GM10248 (cell line): Measurements from ENCODE around the gene UBLCP1.
"Not testable (repeated sequence)": the region's sequence is repeated elsewhere in the genome, so short reads cannot be mapped to it uniquely, and the experiment has no call there.

Experiments
- CTCF ChIA-PET: fragments of 300-600 bp; sonication (Branson Sonifier 250); formaldehyde crosslinking; extraction: SDS; loops from one replicate; lab custom pipeline; 2021; ENCODE audit warnings: antibody characterized with exemption; lab: Yijun Ruan, JAX
- POLR2A ChIA-PET: fragments of 350-650 bp; sonication (Branson Sonifier 250); formaldehyde crosslinking; extraction: SDS; loops from one replicate; lab custom pipeline; 2020; ENCODE audit warnings: antibody characterized with exemption; lab: Yijun Ruan, JAX
- DNase-seq: peaks from one replicate; pipeline ENCODE4 v3.0.0; 2012; ENCODE audit errors: extremely low spot score
- CTCF ChIP-seq: IDR thresholded peaks from 2 replicates; pipeline ENCODE4 v1.5.1; 2012; ENCODE audit warnings: mild to moderate bottlenecking, low read depth; ENCODE audit errors: extremely low read depth, missing control alignments, control extremely low read depth

Gene UBLCP1

GRCh38 chr5:159231167-159231566 lies 31.9 kb upstream of the UBLCP1 start:
- CTCF ChIA-PET, result interaction anchor here (0.7 to 1.9 kb wide), 4 partner anchors 10 to 17 kb away, joined by 3 to 4 read pairs (median 4); no protein-coding TSS in a partner anchor
- no peak for TF ChIP-seq CTCF
- POLR2A ChIA-PET, result no interaction called here
- no peak for DNase-seq

- POLR2A ChIA-PET, DNase-seq: not testable (repeated sequence)
- CTCF ChIA-PET, result interaction anchor here (1.3 to 1.9 kb wide), 2 partner anchors 9 to 79 kb away, joined by 3 to 5 read pairs; no protein-coding TSS in a partner anchor
Measured at GRCh38 chr5:159235871-159236520, 27.1 kb upstream of the UBLCP1 start.

DNA sequence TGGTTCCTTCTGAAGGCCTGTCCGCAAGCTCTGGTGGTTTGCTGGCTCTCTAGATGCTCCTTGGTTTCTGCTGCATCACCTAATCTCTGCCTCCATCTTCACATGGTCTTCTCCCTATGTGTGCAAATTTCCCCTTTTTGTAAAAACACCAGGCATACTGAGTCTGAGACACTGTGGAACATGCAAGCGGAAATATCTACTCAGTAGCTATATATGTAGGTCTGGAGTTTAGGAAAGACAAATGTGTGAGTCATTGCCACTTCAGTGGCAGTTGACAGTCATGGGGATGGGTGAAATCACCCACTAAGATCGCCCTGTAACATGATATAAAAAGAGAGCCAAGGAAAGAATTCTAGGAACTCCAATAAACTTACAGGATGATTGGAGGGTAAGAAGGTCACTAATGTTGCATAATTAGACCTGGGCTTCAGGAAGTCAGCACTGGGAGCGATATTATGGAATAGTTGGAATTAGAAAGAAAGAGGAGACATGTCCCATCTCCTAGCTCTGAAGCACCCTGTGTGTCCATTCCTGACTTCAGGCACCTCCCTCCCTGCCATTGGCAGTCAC lies 22.7 kb upstream of the UBLCP1 start:
- DNase-seq, result no peak
- ChIA-PET CTCF (no interaction called here), POLR2A (no interaction called here)
- no peak for TF ChIP-seq CTCF

DNA sequence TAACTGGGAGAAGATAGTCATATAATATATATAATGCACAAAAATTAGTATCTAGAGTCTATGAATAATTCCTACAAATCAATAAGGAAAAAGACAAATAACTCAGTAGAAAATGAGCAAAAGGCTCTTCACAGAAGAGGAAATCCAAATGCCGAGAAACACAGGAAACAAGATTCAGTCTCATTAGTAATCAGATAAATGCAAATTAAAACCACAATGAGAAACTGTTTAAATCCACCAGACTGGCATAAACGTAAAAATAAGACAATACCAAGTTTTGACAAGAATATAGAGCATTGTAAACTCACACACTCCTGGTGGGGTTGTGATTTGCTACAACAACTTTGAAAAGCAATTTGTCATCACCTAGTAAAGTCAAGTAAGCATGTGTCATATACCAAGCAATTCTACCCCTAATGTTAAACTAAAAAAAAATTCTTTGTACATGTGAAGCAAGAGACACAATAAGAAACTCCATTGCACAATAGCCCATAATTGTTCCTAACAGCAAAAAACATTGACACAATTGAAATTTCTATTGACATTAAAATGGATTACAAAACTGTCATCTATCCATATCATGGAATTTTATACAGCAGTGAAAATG lies 21.0 kb upstream of the UBLCP1 start:
- TF ChIP-seq CTCF, result no peak
- CTCF ChIA-PET, result interaction anchor here (0.9 kb wide), 2 partner anchors 11 to 85 kb away, joined by 4 read pairs; no protein-coding TSS in a partner anchor
- POLR2A ChIA-PET, result no interaction called here
- no peak for DNase-seq

DNA sequence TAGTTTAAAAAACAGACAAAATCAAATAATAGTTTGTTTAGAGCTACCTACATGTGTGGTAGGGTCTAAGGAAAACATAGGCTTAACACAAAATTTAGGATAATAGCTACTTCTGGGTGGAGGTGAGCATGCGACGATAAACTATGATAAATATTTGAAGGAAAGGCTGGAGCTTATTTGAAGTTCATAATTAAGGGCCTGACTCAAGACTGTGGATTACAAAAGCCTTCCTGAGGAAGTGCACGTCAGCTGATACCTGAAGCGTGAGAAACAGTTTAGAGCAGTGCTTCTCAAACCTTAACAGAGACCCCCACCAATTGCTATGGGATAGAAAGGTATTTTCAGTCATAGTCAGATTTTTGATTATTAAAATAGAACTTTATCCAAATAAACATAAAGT lies 20.4 kb upstream of the UBLCP1 start:
- ChIA-PET CTCF (interaction anchor here (0.9 to 1.2 kb wide), 4 partner anchors 11 to 86 kb away, joined by 3 to 4 read pairs (median 4); no protein-coding TSS in a partner anchor), POLR2A (no interaction called here)
- TF ChIP-seq CTCF, result no peak
- no peak for DNase-seq

DNA sequence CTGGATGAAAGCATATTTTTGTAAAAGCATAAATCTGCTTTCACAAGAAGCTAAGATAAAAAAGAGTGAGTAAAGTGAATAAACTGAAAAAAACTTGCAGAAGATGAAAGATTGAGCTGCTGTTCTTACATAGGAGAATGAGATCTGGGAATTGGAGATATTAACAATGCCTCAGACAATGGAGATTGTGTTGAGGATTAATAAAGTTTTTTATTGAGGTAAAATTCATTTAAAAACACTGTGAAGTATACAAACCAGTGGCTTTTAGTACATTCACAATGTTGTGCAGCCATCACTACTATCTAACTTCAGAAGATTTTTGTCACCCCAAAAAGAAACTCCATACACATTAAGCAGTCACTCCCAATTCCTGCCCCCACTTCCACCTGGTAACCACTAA lies 19.7 kb upstream of the UBLCP1 start:
- ChIA-PET POLR2A (no interaction called here), CTCF (interaction anchor here (0.9 to 1.2 kb wide), 2 partner anchors 22 to 70 kb away, joined by 3 read pairs; no protein-coding TSS in a partner anchor)
- no peak for TF ChIP-seq CTCF
- no peak for DNase-seq
